Fibroblast of lung (primary cell): ENCODE data around the gene RCOR1. TPM values are rescaled to one million over a fixed set of nuclear protein-coding genes. Genes with fewer than 3 reads are reported as not detected.

Experiments used
- DNase-seq, 2 donors: peaks; one replicate each; pipeline versions ENCODE4 v3.0.0 to v3.0.0-alpha.2; 2010; ENCODE audit warnings: low read depth in 2 of 2
- H2AFZ ChIP-seq: 2 replicates; pipeline ENCODE4 v1.5.1; 2012; ENCODE audit warnings: low read length, control low read depth, inconsistent platforms
- H3K27ac ChIP-seq: 2 replicates; pipeline ENCODE4 v1.5.1; 2011; ENCODE audit warnings: low read length, control low read depth; ENCODE audit not compliant: insufficient read depth
- H3K27me3 ChIP-seq: 2 replicates; pipeline ENCODE4 v1.5.1; 2011; ENCODE audit warnings: mild to moderate bottlenecking, low read length; ENCODE audit not compliant: control insufficient read depth, insufficient read depth
- H3K36me3 ChIP-seq: 2 replicates; pipeline ENCODE4 v1.5.1; 2011; ENCODE audit warnings: low read length; ENCODE audit not compliant: control insufficient read depth, insufficient read depth
- H3K4me1 ChIP-seq: 2 replicates; pipeline ENCODE4 v1.5.1; 2011; ENCODE audit warnings: low read length; ENCODE audit not compliant: control insufficient read depth, insufficient read depth; ENCODE audit errors: extremely low read depth
- H3K4me2 ChIP-seq: 2 replicates; pipeline ENCODE4 v1.5.1; 2011; ENCODE audit warnings: low read length, control low read depth; ENCODE audit not compliant: insufficient read depth; ENCODE audit errors: extremely low read depth
- H3K4me3 ChIP-seq, 4 experiments: fragments of 200-600 bp in 1 of 4; sonication (generic) in 1 of 4; replicated peaks in 1 of 4; 2 replicates each; pipeline ENCODE4 v1.5.1; 2011 to 2016; ENCODE audit warnings: low read length in 4 of 4, low read depth in 3 of 4, mild to moderate bottlenecking in 3 of 4, control low read depth in 2 of 4, inconsistent platforms in 1 of 4, mixed read lengths in 1 of 4; ENCODE audit not compliant: insufficient read depth in 1 of 4; ENCODE audit errors: control extremely low read depth in 1 of 4
- H3K79me2 ChIP-seq: 2 replicates; pipeline ENCODE4 v1.5.1; 2012; ENCODE audit warnings: mild to moderate bottlenecking, low read length, inconsistent platforms; ENCODE audit not compliant: control insufficient read depth, insufficient read depth
- H3K9ac ChIP-seq: 2 replicates; pipeline ENCODE4 v1.5.1; 2011; ENCODE audit warnings: mild to moderate bottlenecking, low read length, control low read depth; ENCODE audit not compliant: insufficient read depth
- H3K9me3 ChIP-seq: 2 replicates; pipeline ENCODE4 v1.5.1; 2012; ENCODE audit warnings: low read depth, low read length; ENCODE audit not compliant: control insufficient read depth, insufficient read depth
- H4K20me1 ChIP-seq: 2 replicates; pipeline ENCODE4 v1.5.1; 2011; ENCODE audit warnings: low read length; ENCODE audit not compliant: control insufficient read depth, insufficient read depth; ENCODE audit errors: extremely low read depth
- CTCF ChIP-seq, 2 donors: IDR thresholded peaks in 1 of 2; conservative IDR thresholded peaks in 1 of 2; 1 replicate in 1 of 2; 2 replicates in 1 of 2; pipeline ENCODE4 v1.5.1; 2011 to 2012; ENCODE audit warnings: low read length in 2 of 2, control low read depth in 1 of 2, inconsistent platforms in 1 of 2, low read depth in 1 of 2, mild to moderate bottlenecking in 1 of 2
- EZH2 ChIP-seq: IDR thresholded peaks from 2 replicates; pipeline ENCODE4 v1.5.1; 2012; ENCODE audit warnings: low read length, control low read depth, mild to moderate bottlenecking; ENCODE audit errors: missing control alignments
- polyA plus RNA-seq, 2 donors: library from polyadenylated mRNA; depleted of rRNA in 1 of 2; stranded (reverse) in 1 of 2; unstranded in 1 of 2; fragments of >200 nt; gene quantifications; 2 replicates each; pipeline ENCODE4 v1.2.1, GENCODE V29; 2011 to 2012; ENCODE audit warnings: missing spikeins in 1 of 2
- total RNA-seq: library from RNA; depleted of rRNA; stranded (reverse); fragments of >200 nt; gene quantifications from 2 replicates; pipeline ENCODE4 v1.2.1, GENCODE V29; 2014

RCOR1 gene
- total and polyA plus RNA-seq, 2 donors (not counting 1 experiment from before 2014, with no cell fraction given): 11.4 to 19.6 TPM

GRCh38 chr14:102693006-102693755, 100.7 kb downstream of the RCOR1 start:
- peaks cover 12% of the 10 kb centered on the region for H3K79me2 ChIP-seq
- H3K9me3 ChIP-seq: no peaks in the 10 kb centered on the region
- no peaks in the 10 kb centered on the region for H3K27me3 ChIP-seq
- no peak overlapping the region for H2AFZ ChIP-seq
- TF ChIP-seq EZH2: no peak
- no peak for TF ChIP-seq CTCF (conservative IDR thresholded peaks at IDR 0.05 in 1 of 2, IDR thresholded peaks at IDR 0.05 in 1 of 2; ENCODE audit: low read depth in 1 of 2, low read length in 2 of 2)
- DNase-seq: no peak
- H3K4me3 ChIP-seq: no peak overlapping the region
- H3K4me2 ChIP-seq: no peak overlapping the region
- no peaks in the 10 kb centered on the region for H3K36me3 ChIP-seq
- no peaks in the 10 kb centered on the region for H3K4me1 ChIP-seq
- no peak overlapping the region for H3K9ac ChIP-seq
- no peak overlapping the region for H3K27ac ChIP-seq
- H4K20me1 ChIP-seq: no peaks in the 10 kb centered on the region

GRCh38 chr14:102694530-102695166, 102.2 kb downstream of the RCOR1 start:
- no peaks in the 10 kb centered on the region for H3K27me3 ChIP-seq
- no peak overlapping the region for H2AFZ ChIP-seq
- peaks cover 12% of the 10 kb centered on the region for H3K79me2 ChIP-seq
- no peak overlapping the region for H3K4me3 ChIP-seq
- TF ChIP-seq CTCF (conservative IDR thresholded peaks at IDR 0.05 in 1 of 2, IDR thresholded peaks at IDR 0.05 in 1 of 2; ENCODE audit: low read depth in 1 of 2, low read length in 2 of 2) (peak; percentile 51 to 61), EZH2 (no peak)
- no peaks in the 10 kb centered on the region for H3K36me3 ChIP-seq
- no peak overlapping the region for H3K27ac ChIP-seq
- no peaks in the 10 kb centered on the region for H4K20me1 ChIP-seq
- peak; percentile 50 to 80 for DNase-seq
- no peak overlapping the region for H3K4me2 ChIP-seq
- H3K4me1 ChIP-seq: no peaks in the 10 kb centered on the region
- H3K9ac ChIP-seq: no peak overlapping the region
- no peaks in the 10 kb centered on the region for H3K9me3 ChIP-seq

GRCh38 chr14:102695167-102695555, 102.7 kb downstream of the RCOR1 start:
- Histone ChIP-seq H3K27me3 (no peaks in the 10 kb centered on the region), H3K27ac (no peak overlapping the region), H3K79me2 (peaks cover 12% of the 10 kb centered on the region), H2AFZ (no peak overlapping the region), H3K4me2 (no peak overlapping the region), H3K9ac (no peak overlapping the region), H4K20me1 (no peaks in the 10 kb centered on the region), H3K36me3 (no peaks in the 10 kb centered on the region), H3K9me3 (no peaks in the 10 kb centered on the region), H3K4me3 (no peak overlapping the region), H3K4me1 (no peaks in the 10 kb centered on the region)
- TF ChIP-seq EZH2: no peak
- no peak for DNase-seq
